H1 (cell line): ENCODE data around the gene ANAPC1. TPM values are rescaled to one million over a fixed set of nuclear protein-coding genes. Genes with fewer than 3 reads are reported as not detected.
A peak's percentile ranks its signal among the peaks of the same experiment; 100 is the strongest.
"Not testable (repeated sequence)": the region's sequence is repeated elsewhere in the genome, so short reads cannot be mapped to it uniquely, and the experiment has no call there.

Experiments used
- CTCF ChIA-PET: fragments of 300-600 bp; sonication (Branson Sonifier 250); formaldehyde crosslinking; loops from one replicate; lab custom pipeline; 2021; ENCODE audit not compliant: partially characterized antibody; lab: Charles Lee
- POLR2A ChIA-PET: fragments of 300-600 bp; sonication (Branson Sonifier 250); formaldehyde crosslinking; loops from one replicate; lab custom pipeline; 2021; ENCODE audit warnings: inconsistent platforms; ENCODE audit not compliant: partially characterized antibody; lab: Charles Lee
- DNase-seq, 2 experiments: peaks; one replicate each; pipeline versions ENCODE4 v3.0.0 to v3.0.0-alpha.2; 2010 to 2022; ENCODE audit warnings: low spot score in 2 of 2, low read depth in 1 of 2, mixed read lengths in 1 of 2
- FAIRE-seq: peaks from 2 replicates; lab custom pipeline; 2011; peaks lifted over from hg19 to GRCh38; lab: Jason Lieb, UNC
- H2AFZ ChIP-seq: 2 replicates; pipeline ENCODE4 v1.8.1; 2012; ENCODE audit warnings: low read length, inconsistent platforms
- H2AK5ac ChIP-seq: 2 replicates; pipeline ENCODE4 v1.6.1; 2013; ENCODE audit warnings: low read depth, low read length
- H2BK120ac ChIP-seq: replicated peaks from 2 replicates; pipeline ENCODE3; 2013; ENCODE audit warnings: low read depth, low read length, inconsistent platforms
- H2BK12ac ChIP-seq: 2 replicates; pipeline ENCODE4 v1.6.1; 2013; ENCODE audit warnings: low read depth, low read length
- H2BK15ac ChIP-seq: 2 replicates; pipeline ENCODE4 v1.6.1; 2013; ENCODE audit warnings: low read length
- H2BK20ac ChIP-seq: 2 replicates; pipeline ENCODE4 v1.6.1; 2013; ENCODE audit warnings: low read length
- H2BK5ac ChIP-seq: 2 replicates; pipeline ENCODE4 v1.6.1; 2013; ENCODE audit warnings: low read depth, low read length
- H3K14ac ChIP-seq: 2 replicates; pipeline ENCODE4 v1.6.1; 2013; ENCODE audit warnings: inconsistent platforms; ENCODE audit not compliant: insufficient read length
- H3K18ac ChIP-seq: 2 replicates; pipeline ENCODE4 v1.6.1; 2013; ENCODE audit warnings: low read length; ENCODE audit errors: extremely low read depth
- H3K23ac ChIP-seq: 2 replicates; pipeline ENCODE4 v1.6.1; 2013; ENCODE audit warnings: inconsistent platforms; ENCODE audit not compliant: insufficient read length
- H3K23me2 ChIP-seq: 2 replicates; pipeline ENCODE4 v1.6.1; 2013; ENCODE audit warnings: low read depth, low read length
- H3K27ac ChIP-seq: 2 replicates; pipeline ENCODE4 v1.6.1; 2011; ENCODE audit warnings: low read depth, low read length, inconsistent platforms
- H3K27me3 ChIP-seq, 4 experiments: replicated peaks in 1 of 4; 1 replicate in 1 of 4; 2 replicates in 3 of 4; pipeline versions ENCODE4 v1.6.1 to v1.8.1; 2011 to 2013; ENCODE audit warnings: low read length in 3 of 4, mild to moderate bottlenecking in 3 of 4, inconsistent platforms in 2 of 4, mixed read lengths in 2 of 4, moderate library complexity in 1 of 4; ENCODE audit not compliant: control insufficient read depth in 3 of 4, insufficient read depth in 3 of 4; ENCODE audit errors: extremely low read depth in 1 of 4
- H3K36me3 ChIP-seq, 4 experiments: 2 replicates each; pipeline versions ENCODE4 v1.6.1 to v1.8.1; 2011 to 2013; ENCODE audit warnings: mild to moderate bottlenecking in 4 of 4, low read length in 3 of 4, moderate library complexity in 2 of 4, control low read depth in 1 of 4, inconsistent platforms in 1 of 4; ENCODE audit not compliant: insufficient read depth in 4 of 4, control insufficient read depth in 2 of 4
- H3K4ac ChIP-seq: replicated peaks from 2 replicates; pipeline ENCODE3; 2013; ENCODE audit warnings: low read length, low read depth, mixed read lengths, inconsistent platforms; ENCODE audit not compliant: insufficient read length
- H3K4me1 ChIP-seq, 4 experiments: replicated peaks in 1 of 4; 1 replicate in 1 of 4; 2 replicates in 3 of 4; pipeline versions ENCODE4 v1.6.1 to v1.8.1; 2011 to 2013; ENCODE audit warnings: low read length in 3 of 4, inconsistent platforms in 2 of 4, mixed read lengths in 1 of 4; ENCODE audit not compliant: insufficient read depth in 4 of 4, control insufficient read depth in 3 of 4
- H3K4me2 ChIP-seq, 2 experiments: 2 replicates each; pipeline versions ENCODE4 v1.6.1 to v1.8.1; 2011 to 2013; ENCODE audit warnings: low read depth in 2 of 2, low read length in 2 of 2, control low read depth in 1 of 2, inconsistent platforms in 1 of 2, mild to moderate bottlenecking in 1 of 2; ENCODE audit not compliant: insufficient read depth in 1 of 2
- H3K4me3 ChIP-seq, 4 experiments: fragments of 200-600, 300-600 bp in 1 of 4; sonication (generic), shearing (Covaris generic), sonication (Bioruptor Twin) in 1 of 4; 2 replicates each; pipeline versions ENCODE4 v1.5.1 to v1.8.1; 2011 to 2016; ENCODE audit warnings: low read length in 4 of 4, low read depth in 3 of 4, control low read depth in 2 of 4, inconsistent platforms in 2 of 4, mild to moderate bottlenecking in 2 of 4, mixed read lengths in 1 of 4, moderate library complexity in 1 of 4; ENCODE audit not compliant: insufficient read depth in 2 of 4; ENCODE audit errors: extremely low read depth in 1 of 4
- H3K56ac ChIP-seq: replicated peaks from 2 replicates; pipeline ENCODE3; 2013; ENCODE audit warnings: low read depth, mild to moderate bottlenecking, mixed read lengths, low read length, inconsistent platforms; ENCODE audit not compliant: insufficient read length
- H3K79me1 ChIP-seq: 2 replicates; pipeline ENCODE4 v1.6.1; 2013; ENCODE audit warnings: low read depth, low read length, control low read depth
- H3K79me2 ChIP-seq, 2 experiments: 2 replicates each; pipeline versions ENCODE4 v1.6.1 to v1.8.1; 2012 to 2013; ENCODE audit warnings: low read length in 2 of 2, mild to moderate bottlenecking in 2 of 2, inconsistent platforms in 1 of 2; ENCODE audit not compliant: insufficient read depth in 2 of 2, control insufficient read depth in 1 of 2
- H3K9ac ChIP-seq, 4 experiments: replicated peaks in 1 of 4; 1 replicate in 1 of 4; 2 replicates in 3 of 4; pipeline versions ENCODE4 v1.6.1 to v1.8.1; 2011 to 2013; ENCODE audit warnings: low read depth in 3 of 4, low read length in 3 of 4, control low read depth in 2 of 4, mild to moderate bottlenecking in 2 of 4, moderate library complexity in 2 of 4, inconsistent platforms in 1 of 4; ENCODE audit errors: extremely low read depth in 1 of 4
- H3K9me3 ChIP-seq, 2 experiments: 2 replicates each; pipeline versions ENCODE4 v1.6.1 to v1.8.1; 2012 to 2013; ENCODE audit warnings: mild to moderate bottlenecking in 2 of 2, moderate library complexity in 2 of 2, control low read depth in 1 of 2, inconsistent platforms in 1 of 2, low read depth in 1 of 2, low read length in 1 of 2, mixed read lengths in 1 of 2; ENCODE audit not compliant: insufficient read depth in 2 of 2
- H4K20me1 ChIP-seq, 2 experiments: replicated peaks in 1 of 2; 2 replicates each; pipeline versions ENCODE3 to v1.8.1; 2011 to 2013; ENCODE audit warnings: inconsistent platforms in 2 of 2, low read length in 2 of 2, mild to moderate bottlenecking in 1 of 2; ENCODE audit not compliant: insufficient read depth in 2 of 2, control insufficient read depth in 1 of 2
- H4K5ac ChIP-seq: 2 replicates; pipeline ENCODE4 v1.6.1; 2013; ENCODE audit warnings: low read length, low read depth, mixed read lengths, inconsistent platforms; ENCODE audit not compliant: insufficient read length
- H4K8ac ChIP-seq: 2 replicates; pipeline ENCODE4 v1.8.0; 2013; ENCODE audit warnings: mild to moderate bottlenecking, moderate library complexity, low read length, inconsistent platforms; ENCODE audit not compliant: insufficient read depth; ENCODE audit errors: extremely low read depth
- H4K91ac ChIP-seq: replicated peaks from 2 replicates; pipeline ENCODE3; 2013; ENCODE audit warnings: low read length, mixed read lengths, inconsistent platforms; ENCODE audit not compliant: insufficient read length
- WGBS, 2 experiments: shearing (Covaris generic) in 1 of 2; methylation state at CpG; one replicate each; pipeline versions ENCODE4 v1.1.6 to v1.1.7; 2013 to 2015; ENCODE audit warnings: low lambda C conversion rate in 2 of 2, mixed read lengths in 2 of 2, inconsistent platforms in 1 of 2, low coverage in 1 of 2, missing lambda C conversion rate in 1 of 2; ENCODE audit not compliant: insufficient replicate concordance in 2 of 2, insufficient coverage in 1 of 2, insufficient read length in 1 of 2; ENCODE audit errors: extremely low coverage in 1 of 2, missing lambda C conversion rate in 1 of 2; 5-methylcytosine and 5-hydroxymethylcytosine counted together
- polyA plus RNA-seq, 7 experiments: library from polyadenylated mRNA; depleted of rRNA in 3 of 7; stranded (reverse) in 5 of 7; unstranded in 2 of 7; fragments of >200 nt in 5 of 7; fragments of 200-250 nt in 2 of 7; gene quantifications; 1 replicate in 5 of 7; 2 replicates in 1 of 7; 4 replicates in 1 of 7; pipeline versions ENCODE4 v1.2.1 to v1.2.3, GENCODE V29; 2011 to 2013; ENCODE audit warnings: missing spikeins in 2 of 7, mixed read lengths in 2 of 7
- total RNA-seq: library from RNA; stranded (reverse); fragmentation: NEBNext Ultra II Directional; extraction: Animal tissue kit (Norgen Biotek cat#: 25700); gene quantifications from 2 replicates; pipeline ENCODE4 v1.2.1, GENCODE V29; 2021

The ANAPC1 gene
- total and polyA plus RNA-seq, 2 of the 8 experiments (the other 6 are each of a cell fraction or from before 2014, with no cell fraction given), result 46.6 to 107 TPM

DNA sequence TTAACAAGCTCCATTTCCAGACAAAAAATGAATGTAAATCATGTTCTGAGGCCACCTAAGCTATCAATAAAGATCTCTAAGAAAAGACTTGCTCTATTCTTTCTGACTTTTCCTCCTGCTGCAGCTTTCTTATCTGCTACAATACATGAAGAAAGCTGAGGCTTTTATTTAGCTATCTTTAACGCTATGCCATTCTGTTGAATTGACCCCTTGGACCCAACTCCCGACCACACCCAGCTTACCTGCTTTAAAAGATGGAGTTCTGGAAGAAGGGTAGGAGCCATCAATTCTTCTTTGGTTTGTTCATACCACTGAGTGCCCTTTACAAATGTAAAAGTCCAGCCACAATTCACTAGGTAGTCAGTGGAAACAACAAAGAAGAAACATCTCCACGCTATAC, 99.9 kb downstream of the ANAPC1 start:
- H3K36me3 ChIP-seq, H2BK12ac ChIP-seq, H3K14ac ChIP-seq, H3K23ac ChIP-seq, H3K27me3 ChIP-seq, H3K9ac ChIP-seq, H3K56ac ChIP-seq, H3K18ac ChIP-seq, CTCF ChIA-PET, H2BK20ac ChIP-seq, H2AK5ac ChIP-seq, H2BK120ac ChIP-seq, H3K23me2 ChIP-seq, H2BK15ac ChIP-seq, H4K20me1 ChIP-seq, H3K4ac ChIP-seq, H3K4me2 ChIP-seq, POLR2A ChIA-PET, H4K8ac ChIP-seq, H4K91ac ChIP-seq, H3K79me2 ChIP-seq, H2AFZ ChIP-seq, H3K4me3 ChIP-seq, DNase-seq, H2BK5ac ChIP-seq, H3K4me1 ChIP-seq, H3K79me1 ChIP-seq, H3K9me3 ChIP-seq, H3K27ac ChIP-seq, H4K5ac ChIP-seq: not testable (repeated sequence)
- WGBS, 2 experiments, result 90% methylated on average over 2 of the region's 3 CpGs; no CpG with 5 or more reads in 1 of the 2 experiments
- peak; percentile 52 for FAIRE-seq

DNA sequence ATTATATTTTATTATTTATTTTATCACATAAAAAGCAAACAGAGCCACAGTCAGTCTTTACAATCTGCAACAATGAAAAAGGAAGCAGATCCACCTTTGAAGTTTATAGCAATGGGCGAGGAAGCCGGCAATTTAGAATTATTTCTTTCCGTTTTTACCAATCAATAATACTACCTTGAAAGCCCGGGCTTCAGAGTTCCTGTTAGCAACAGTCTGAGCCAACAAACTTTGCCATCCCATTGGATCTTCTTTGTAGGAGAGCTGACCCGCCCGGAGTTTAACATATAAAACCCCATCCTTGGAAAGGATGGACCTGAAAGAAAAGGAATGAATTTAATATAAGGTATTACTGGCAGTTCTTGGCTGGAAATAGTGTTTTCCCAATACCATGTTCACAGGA, 101.8 kb downstream of the ANAPC1 start:
- H2BK20ac ChIP-seq, H3K27me3 ChIP-seq, H2AK5ac ChIP-seq, H3K23ac ChIP-seq, H2BK5ac ChIP-seq, H4K8ac ChIP-seq, POLR2A ChIA-PET, H3K9me3 ChIP-seq, H3K4me1 ChIP-seq, H3K56ac ChIP-seq, H3K36me3 ChIP-seq, H3K27ac ChIP-seq, H2BK120ac ChIP-seq, H3K4me2 ChIP-seq, H3K14ac ChIP-seq, H3K4ac ChIP-seq, H3K4me3 ChIP-seq, DNase-seq, FAIRE-seq, H3K79me2 ChIP-seq, H3K79me1 ChIP-seq, H2AFZ ChIP-seq, CTCF ChIA-PET, H2BK15ac ChIP-seq, H4K20me1 ChIP-seq, H4K91ac ChIP-seq, H4K5ac ChIP-seq, H3K9ac ChIP-seq, H2BK12ac ChIP-seq, H3K23me2 ChIP-seq, H3K18ac ChIP-seq: not testable (repeated sequence)
- WGBS, 2 experiments, result 95% methylated on average over 5 of the region's 6 CpGs; no CpG with 5 or more reads in 1 of the 2 experiments
